HCT116 (cell line): ENCODE measurements around the gene CALML3.

Source experiments
- EGR1 ChIP-seq: IDR thresholded peaks from 2 replicates; pipeline ENCODE4 v1.6.1; 2012; ENCODE audit warnings: low read depth
- ELF1 ChIP-seq: IDR thresholded peaks from 2 replicates; pipeline ENCODE4 v1.6.1; 2012; ENCODE audit warnings: low read depth, borderline replicate concordance
- POLR2A ChIP-seq: IDR thresholded peaks from 2 replicates; pipeline ENCODE4 v1.7.0; 2011; ENCODE audit warnings: borderline replicate concordance; ENCODE audit not compliant: insufficient read depth, insufficient read length; ENCODE audit errors: extremely low read depth
- POLR2AphosphoS5 ChIP-seq: IDR thresholded peaks from 2 replicates; pipeline ENCODE4 v1.6.1; 2011; ENCODE audit warnings: mild to moderate bottlenecking, low read depth, low read length, moderate library complexity
- REST ChIP-seq: IDR thresholded peaks from 2 replicates; pipeline ENCODE4 v1.6.1; 2012; ENCODE audit warnings: low read depth
- SIN3A ChIP-seq: IDR thresholded peaks from 2 replicates; pipeline ENCODE4 v1.6.1; 2012; ENCODE audit warnings: low read depth
- YY1 ChIP-seq: IDR thresholded peaks from 2 replicates; pipeline ENCODE4 v1.6.1; 2011; ENCODE audit warnings: low read length, low read depth, moderate library complexity, mild to moderate bottlenecking; ENCODE audit not compliant: insufficient replicate concordance; ENCODE audit errors: extremely low read depth
- ZBTB33 ChIP-seq: IDR thresholded peaks from 2 replicates; pipeline ENCODE4 v1.6.1; 2011; ENCODE audit warnings: mild to moderate bottlenecking, low read length, moderate library complexity; ENCODE audit not compliant: insufficient replicate concordance; ENCODE audit errors: extremely low read depth
- TF ChIP-seq, protein P1 (sequence below), 3 experiments: fragments of 200-600 bp in 1 of 3; sonication (generic) in 1 of 3; IDR thresholded peaks in 2 of 3; conservative IDR thresholded peaks in 1 of 3; 2 replicates each; pipeline ENCODE4 v1.5.1; 2012 to 2017; ENCODE audit warnings: low read depth in 2 of 3, low read length in 2 of 3, antibody characterized with exemption in 1 of 3, borderline replicate concordance in 1 of 3, control low read depth in 1 of 3, mild to moderate bottlenecking in 1 of 3, mixed read lengths in 1 of 3, mixed run types in 1 of 3, moderate library complexity in 1 of 3; ENCODE audit not compliant: insufficient read depth in 1 of 3

DNA sequence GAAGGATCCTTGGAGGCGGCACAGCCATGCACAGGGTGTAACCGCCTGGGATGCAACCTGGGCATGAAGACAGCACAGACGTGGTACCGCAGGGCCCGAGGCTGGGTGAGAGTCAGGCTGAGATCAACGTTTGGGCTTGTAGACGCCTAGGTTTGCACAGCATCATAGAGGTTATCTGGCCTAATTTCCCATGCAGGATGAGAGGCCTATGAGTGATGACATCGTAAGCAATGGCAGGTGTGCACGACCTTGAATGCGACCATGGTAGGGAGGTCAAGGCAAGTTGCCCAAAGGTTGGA, 7.5 kb downstream of the CALML3 start:
- TF ChIP-seq, protein P1, sequence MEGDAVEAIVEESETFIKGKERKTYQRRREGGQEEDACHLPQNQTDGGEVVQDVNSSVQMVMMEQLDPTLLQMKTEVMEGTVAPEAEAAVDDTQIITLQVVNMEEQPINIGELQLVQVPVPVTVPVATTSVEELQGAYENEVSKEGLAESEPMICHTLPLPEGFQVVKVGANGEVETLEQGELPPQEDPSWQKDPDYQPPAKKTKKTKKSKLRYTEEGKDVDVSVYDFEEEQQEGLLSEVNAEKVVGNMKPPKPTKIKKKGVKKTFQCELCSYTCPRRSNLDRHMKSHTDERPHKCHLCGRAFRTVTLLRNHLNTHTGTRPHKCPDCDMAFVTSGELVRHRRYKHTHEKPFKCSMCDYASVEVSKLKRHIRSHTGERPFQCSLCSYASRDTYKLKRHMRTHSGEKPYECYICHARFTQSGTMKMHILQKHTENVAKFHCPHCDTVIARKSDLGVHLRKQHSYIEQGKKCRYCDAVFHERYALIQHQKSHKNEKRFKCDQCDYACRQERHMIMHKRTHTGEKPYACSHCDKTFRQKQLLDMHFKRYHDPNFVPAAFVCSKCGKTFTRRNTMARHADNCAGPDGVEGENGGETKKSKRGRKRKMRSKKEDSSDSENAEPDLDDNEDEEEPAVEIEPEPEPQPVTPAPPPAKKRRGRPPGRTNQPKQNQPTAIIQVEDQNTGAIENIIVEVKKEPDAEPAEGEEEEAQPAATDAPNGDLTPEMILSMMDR (IDR thresholded peaks at IDR 0.05 in 2 of 3, conservative IDR thresholded peaks at IDR 0.05 in 1 of 3; ENCODE audit: borderline replicate concordance in 1 of 3, insufficient read depth in 1 of 3, low read depth in 2 of 3, low read length in 2 of 3), result no peak
- no peak for TF ChIP-seq SIN3A
- no peak for TF ChIP-seq POLR2A
- TF ChIP-seq YY1, result no peak
- TF ChIP-seq ELF1, result no peak
- no peak for TF ChIP-seq POLR2AphosphoS5
- TF ChIP-seq REST, result no peak
- TF ChIP-seq EGR1, result no peak
- TF ChIP-seq ZBTB33, result no peak
